Right kidney (tissue), 1 donor: ENCODE measurements around the gene CLDN5.

Experiments
- DNase-seq: peaks from one replicate; pipeline ENCODE4 v3.0.0-alpha.2; 2016

The CLDN5 gene

GRCh38 chr22:19523240-19524169 lies 705 bp downstream of the CLDN5 start:
- peak; percentile 81 for DNase-seq

- DNase-seq = no peak
Observed at GRCh38 chr22:19522881-19523239, 1.4 kb downstream of the CLDN5 start.

- DNase-seq = no peak
Observed at GRCh38 chr22:19522190-19522880, 1.9 kb downstream of the CLDN5 start.

- DNase-seq = no peak
Observed at GRCh38 chr22:19520566-19521305, 3.5 kb downstream of the CLDN5 start.

- no peak for DNase-seq
Observed at GRCh38 chr22:19520007-19520406, 4.2 kb downstream of the CLDN5 start.

- peak; percentile 53 for DNase-seq
Observed at GRCh38 chr22:19519041-19519926, 4.9 kb downstream of the CLDN5 start.

GRCh38 chr22:19518635-19519034 lies 5.6 kb downstream of the CLDN5 start:
- peak; percentile 38 for DNase-seq

- peak; percentile 41 for DNase-seq
Observed at GRCh38 chr22:19517919-19518611, 6.1 kb downstream of the CLDN5 start.

- no peak for DNase-seq
Observed at GRCh38 chr22:19517171-19517500, 7.1 kb downstream of the CLDN5 start.

- DNase-seq = no peak
Observed at GRCh38 chr22:19516378-19517170, 7.6 kb downstream of the CLDN5 start.

- DNase-seq = no peak
Observed at GRCh38 chr22:19515654-19516377, 8.4 kb downstream of the CLDN5 start.

GRCh38 chr22:19514831-19515565 lies 9.2 kb downstream of the CLDN5 start:
- DNase-seq = no peak

GRCh38 chr22:19513823-19514222 lies 10.4 kb downstream of the CLDN5 start:
- DNase-seq = no peak

- no peak for DNase-seq
Observed at GRCh38 chr22:19510919-19511341, 13.3 kb downstream of the CLDN5 start.

- no peak for DNase-seq
Observed at GRCh38 chr22:19509923-19510322, 14.3 kb downstream of the CLDN5 start.

GRCh38 chr22:19509191-19509590 lies 15.0 kb downstream of the CLDN5 start:
- no peak for DNase-seq

GRCh38 chr22:19508024-19508776 lies 16.0 kb downstream of the CLDN5 start:
- no peak for DNase-seq

- no peak for DNase-seq
Observed at GRCh38 chr22:19507534-19507861, 16.7 kb downstream of the CLDN5 start.
